HG02678 (cell line): ENCODE data around the gene POU2F1.

Experiments
- ATAC-seq: cut with Tn5 transposase; IDR thresholded peaks from one replicate; pipeline ENCODE4 v1.9.1; 2021; ENCODE audit warnings: mild to moderate bottlenecking, moderate library complexity; ENCODE audit not compliant: unreplicated experiment

Gene POU2F1

DNA sequence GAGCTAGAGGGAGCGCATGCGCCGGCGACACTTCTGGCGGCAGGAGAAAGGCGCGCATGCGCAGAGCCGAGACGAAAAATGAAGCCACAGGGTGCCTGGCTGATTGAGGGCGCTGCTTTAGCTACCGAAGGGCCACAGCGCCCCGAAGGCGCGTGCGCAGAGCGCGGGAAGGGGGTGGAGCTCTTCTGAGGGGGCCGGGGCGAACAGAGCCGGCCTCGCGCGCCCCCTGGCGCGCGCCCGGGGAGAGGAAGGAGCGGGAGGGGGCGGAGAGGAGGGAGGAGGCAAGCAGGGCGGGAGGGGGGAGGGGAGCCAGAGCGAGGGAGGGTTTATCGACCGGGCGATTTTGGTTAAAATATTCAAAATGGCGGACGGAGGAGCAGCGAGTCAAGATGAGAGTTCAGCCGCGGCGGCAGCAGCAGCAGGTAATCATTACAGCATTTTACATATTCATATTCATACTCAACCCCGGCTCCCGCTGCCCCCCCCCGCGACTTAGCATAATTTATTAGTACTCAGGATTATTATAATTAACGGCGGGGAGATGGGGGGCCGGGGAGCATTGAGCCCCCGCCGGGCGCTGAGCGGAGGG lies at the start of gene POU2F1:
POU2F1 (plus strand) TSS at position 350 of the 589 bp plus-strand sequence; CDS start at position 362, 12 bp downstream.
- ATAC-seq = peak; percentile 49

- no peak for ATAC-seq
Observed at GRCh38 chr1:167171286-167171929, 49.3 kb upstream of the POU2F1 start.

GRCh38 chr1:167173516-167174184 lies 47.0 kb upstream of the POU2F1 start:
- ATAC-seq = no peak

GRCh38 chr1:167175901-167176300 lies 44.8 kb upstream of the POU2F1 start:
- no peak for ATAC-seq

DNA sequence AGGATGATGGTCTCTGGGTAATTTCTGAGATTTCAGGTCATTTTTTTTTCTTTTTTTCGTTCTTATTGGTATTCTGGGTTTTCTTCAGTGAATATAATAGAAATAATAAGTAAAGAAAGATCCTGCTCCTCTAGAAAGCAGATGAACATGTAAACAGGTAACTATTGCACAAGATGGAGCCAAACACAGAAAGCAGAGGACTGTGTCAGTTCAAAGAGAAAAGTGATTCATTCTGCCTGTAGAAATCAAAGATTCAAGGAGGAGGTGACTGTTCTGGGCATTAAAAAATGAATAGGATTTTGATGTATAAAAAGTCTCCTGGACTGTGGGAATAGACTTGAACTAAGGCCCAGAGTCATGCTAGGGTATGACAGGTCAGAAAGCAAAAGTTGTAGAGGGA lies 41.9 kb upstream of the POU2F1 start:
- no peak for ATAC-seq

DNA sequence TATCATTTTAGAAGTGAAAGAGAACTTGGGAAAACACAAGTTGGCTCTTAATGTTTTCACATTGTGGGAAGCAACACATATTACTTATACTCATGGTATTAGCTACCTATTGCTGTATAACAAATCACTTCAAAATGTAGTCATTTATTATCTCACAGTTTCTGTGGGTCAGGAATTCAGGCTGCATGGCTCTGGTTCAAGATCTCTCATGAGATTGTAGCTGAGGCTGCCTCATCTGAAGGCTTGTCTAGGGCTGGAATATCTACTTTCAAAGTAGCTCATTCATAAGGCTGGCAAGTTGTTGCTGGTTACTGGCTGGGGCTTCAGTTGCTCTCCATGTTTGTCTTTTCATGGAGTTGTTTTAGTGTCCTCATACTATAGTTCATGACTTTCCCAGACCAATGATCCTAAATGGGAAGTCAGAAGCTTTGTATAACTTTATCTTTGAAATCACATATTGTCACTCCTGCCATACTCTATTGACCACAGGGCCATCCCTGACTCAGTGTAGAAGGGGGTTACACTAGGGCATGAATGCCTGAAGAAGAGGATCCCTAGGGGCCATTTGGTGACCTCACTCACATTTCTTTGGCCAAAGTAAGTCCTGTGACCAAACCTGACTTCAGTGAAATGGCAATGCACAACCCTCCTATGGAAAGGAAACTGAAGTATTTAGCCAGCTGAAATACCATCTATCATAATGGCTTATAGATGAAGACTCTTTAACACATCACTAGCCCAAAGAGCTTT lies 37.9 kb upstream of the POU2F1 start:
- ATAC-seq = no peak

GRCh38 chr1:167184081-167184480 lies 36.6 kb upstream of the POU2F1 start:
- no peak for ATAC-seq

GRCh38 chr1:167185062-167185461 lies 35.6 kb upstream of the POU2F1 start:
- ATAC-seq = no peak

DNA sequence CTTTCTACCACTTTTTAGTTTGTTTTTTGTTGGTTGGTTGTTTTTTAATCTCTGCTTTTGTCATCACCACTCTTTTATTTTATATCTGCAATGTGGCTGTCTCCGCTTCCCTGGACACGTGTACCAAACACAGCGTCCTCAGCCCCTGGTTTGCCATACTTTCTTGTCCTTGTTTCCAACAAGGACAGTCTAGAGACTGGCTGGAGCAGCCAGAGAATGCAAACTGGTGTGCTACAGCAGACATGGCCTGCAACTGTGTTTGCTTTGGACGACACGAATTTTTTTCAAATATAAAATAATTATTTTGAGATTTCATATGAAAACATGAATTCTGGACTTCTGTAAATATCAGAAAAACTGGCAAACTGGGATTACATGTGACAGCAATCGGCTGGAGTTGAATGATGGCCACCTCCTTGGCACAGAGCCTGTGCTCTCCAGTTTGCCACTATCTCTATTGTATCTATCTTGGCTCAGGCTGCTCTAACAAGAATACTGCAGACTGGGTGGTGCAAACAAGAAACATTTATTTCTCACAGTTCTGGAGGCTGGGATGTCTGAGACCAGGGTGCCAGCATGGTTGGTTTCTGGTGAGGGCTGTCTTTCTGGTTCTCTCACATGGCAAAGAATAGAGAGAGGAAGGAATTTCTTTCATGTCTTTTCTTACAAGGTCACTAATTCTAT lies 34.6 kb upstream of the POU2F1 start:
- ATAC-seq = no peak

DNA sequence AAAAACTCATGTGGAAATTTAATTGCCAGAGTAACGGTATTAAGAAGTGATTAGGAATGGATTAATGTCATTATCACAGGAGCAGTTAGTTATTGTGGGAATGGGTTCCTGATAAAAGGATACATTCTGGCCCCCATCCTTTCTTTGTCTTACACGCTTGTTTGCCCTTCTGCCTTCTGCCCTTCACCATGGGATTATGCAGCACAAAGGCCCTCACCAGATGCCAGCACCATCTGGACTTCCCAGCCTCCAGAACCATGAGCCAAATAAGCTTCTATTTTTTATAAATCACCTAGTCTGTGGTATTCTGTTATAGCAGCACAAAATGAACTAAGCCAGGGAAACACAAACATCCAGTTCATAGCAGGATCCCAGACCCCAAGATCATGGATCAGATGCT lies 33.9 kb upstream of the POU2F1 start:
- no peak for ATAC-seq

DNA sequence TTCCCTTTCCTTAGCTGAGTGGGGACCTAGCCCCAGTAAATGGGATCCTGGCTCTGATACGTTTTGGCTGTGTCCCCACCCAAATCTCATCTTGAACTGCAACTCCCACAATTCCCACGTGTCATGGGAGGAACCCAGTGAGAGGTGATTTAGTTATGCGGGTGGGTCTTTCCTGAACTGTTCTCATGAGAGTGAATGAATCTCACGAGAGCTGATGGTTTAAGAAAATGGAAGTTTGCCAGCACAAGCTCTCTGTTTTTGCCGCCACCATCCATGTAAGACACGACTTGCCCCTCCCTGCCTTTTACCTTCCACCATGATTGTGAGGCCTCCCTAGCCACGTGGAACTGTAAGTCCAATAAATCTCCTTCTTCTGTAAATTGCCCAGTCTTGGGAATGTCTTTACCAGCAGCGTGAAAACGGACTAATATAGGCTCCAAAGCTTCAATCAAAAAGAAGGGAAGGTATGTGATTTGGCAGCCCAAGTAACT lies 29.9 kb upstream of the POU2F1 start:
- no peak for ATAC-seq

DNA sequence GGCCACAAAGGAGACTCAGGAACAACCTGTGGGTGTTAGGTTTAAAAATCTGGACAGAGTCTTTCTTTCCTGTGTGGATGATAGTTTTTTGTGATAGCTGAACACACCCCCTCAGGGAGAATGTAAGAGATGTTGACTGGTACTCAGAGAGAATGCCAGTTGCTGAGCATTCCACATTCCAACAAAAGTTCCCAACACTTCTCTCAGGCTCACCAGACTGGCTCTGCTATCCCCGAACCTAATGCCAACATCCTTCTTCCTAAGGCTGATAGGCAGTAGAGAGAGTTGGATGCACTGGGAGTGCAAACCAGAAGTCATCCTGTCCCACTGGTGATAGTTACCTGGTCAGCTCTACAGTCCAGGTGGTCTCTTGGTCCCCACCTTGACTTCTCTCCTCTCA lies 28.7 kb upstream of the POU2F1 start:
- ATAC-seq = no peak

- no peak for ATAC-seq
Observed at GRCh38 chr1:167194182-167194581, 26.5 kb upstream of the POU2F1 start.

DNA sequence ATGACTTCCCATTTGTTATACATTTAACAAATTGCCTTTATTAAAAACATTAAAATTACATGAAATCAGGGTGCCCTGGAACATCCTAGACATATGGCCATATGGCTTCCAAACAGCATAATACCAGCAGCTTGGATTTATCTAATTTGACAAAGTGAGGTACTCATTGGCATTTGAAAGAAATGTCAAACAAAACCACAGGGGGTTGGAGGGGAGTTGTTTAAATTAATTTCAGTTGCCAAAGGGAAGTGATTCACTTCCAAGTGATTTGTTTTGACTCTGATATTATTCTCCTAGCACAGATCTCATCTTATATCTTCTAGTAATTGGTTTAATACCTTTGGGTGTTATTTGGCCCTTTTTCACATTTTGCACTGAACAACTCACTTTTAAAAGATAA lies 24.5 kb upstream of the POU2F1 start:
- no peak for ATAC-seq

- no peak for ATAC-seq
Observed at GRCh38 chr1:167197236-167197635, 23.4 kb upstream of the POU2F1 start.

DNA sequence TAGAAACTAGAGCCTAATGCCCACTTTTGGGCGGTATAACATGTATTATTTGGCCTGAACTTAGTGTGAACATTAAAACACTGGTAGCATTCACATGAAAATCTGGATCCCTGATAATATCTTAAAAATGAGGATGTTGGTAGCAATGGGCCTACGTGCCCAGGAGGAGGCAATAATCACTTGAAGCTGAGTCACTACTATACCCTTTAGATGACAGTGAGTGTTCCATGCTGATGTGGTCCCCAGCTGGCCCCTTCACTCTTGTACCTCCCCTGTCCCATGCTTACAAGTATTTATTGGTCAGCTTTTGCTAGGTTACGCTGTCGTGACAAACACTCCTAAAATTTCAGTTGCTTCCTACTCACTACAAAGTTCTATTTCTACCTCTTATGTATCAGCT lies 23.0 kb upstream of the POU2F1 start:
- ATAC-seq = no peak

- no peak for ATAC-seq
Observed at GRCh38 chr1:167198518-167199133, 22.1 kb upstream of the POU2F1 start.

DNA sequence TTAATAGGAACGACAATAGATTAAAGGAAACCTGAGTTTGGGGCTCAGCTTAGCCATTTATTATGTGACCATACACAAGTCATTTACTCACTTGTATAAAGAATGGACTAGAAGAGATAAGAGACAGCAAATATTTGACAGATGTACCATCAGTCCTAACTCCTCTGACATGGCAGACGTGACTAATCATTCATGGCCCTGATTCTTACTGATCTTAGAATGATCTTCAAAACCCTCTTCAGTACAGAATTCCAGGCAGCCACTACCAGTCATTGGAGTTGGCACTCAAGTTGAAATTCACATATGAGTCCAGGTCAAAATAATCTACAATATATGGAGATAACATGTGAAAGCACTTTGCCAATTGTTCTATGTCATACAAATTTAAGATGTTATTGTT lies 21.0 kb upstream of the POU2F1 start:
- ATAC-seq = no peak

DNA sequence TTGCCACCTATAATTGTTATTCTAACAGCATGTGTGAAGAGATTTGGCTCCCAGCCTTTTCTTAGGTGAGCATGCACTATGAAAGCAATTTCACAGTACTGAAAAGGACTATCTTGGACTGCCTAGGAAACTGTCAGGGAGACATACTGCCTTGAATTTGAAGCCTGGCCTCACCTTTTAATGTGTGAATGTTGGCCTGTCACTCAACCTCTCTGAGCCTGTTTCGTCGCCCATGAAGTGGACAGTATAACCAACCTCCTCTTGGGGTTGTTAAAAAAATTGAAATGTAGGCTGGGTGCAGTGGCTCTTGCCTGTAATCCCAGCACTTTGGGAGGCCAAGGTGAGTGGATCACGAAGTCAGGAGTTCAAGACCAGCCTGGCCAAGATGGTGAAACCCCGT lies 20.4 kb upstream of the POU2F1 start:
- no peak for ATAC-seq

GRCh38 chr1:167200749-167201148 lies 19.9 kb upstream of the POU2F1 start:
- no peak for ATAC-seq

DNA sequence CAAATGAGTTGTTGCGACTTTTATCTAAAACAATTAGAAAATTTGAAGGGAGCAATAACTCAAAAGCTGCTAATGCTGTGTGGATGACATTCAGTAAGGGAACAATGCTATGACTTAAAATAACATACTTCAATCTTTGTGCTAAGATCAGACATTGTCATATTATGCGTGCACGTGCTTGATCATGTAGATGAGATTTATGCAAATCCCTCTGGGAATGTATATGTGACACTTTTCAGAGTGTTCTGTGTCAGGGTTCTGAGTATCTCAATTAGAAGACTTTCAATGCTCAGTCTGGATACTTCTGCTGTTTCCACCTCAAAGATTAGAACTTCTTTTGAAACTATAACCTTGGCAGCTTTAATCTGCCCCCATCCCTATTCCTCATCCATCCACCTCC lies 18.6 kb upstream of the POU2F1 start:
- no peak for ATAC-seq
